ENCODE data around the gene SEZ6L. TPM values are rescaled to one million over a fixed set of nuclear protein-coding genes. Genes with fewer than 3 reads are reported as not detected.

Gene SEZ6L
- total and polyA plus RNA-seq, 10 of the 15 experiments (the other 5 are each of a cell fraction or from before 2014, with no cell fraction given), result not detected

- TF ChIP-seq USF2 (IDR thresholded peaks at IDR 0.05; ENCODE audit: borderline replicate concordance, low read depth, low read length), result no peak
- no peak for TF ChIP-seq SP1 (IDR thresholded peaks at IDR 0.05; ENCODE audit: low read depth, low read length)
- TF ChIP-seq RCOR1 (conservative IDR thresholded peaks at IDR 0.05; ENCODE audit: low read depth, low read length), result no peak
- no peak for TF ChIP-seq RFX5 (IDR thresholded peaks at IDR 0.05; ENCODE audit: low read depth, low read length)
- no peak for TF ChIP-seq ZNF274 (IDR thresholded peaks at IDR 0.05; ENCODE audit: insufficient read depth, insufficient read length)
- no peak for TF ChIP-seq YY1 (IDR thresholded peaks at IDR 0.05; ENCODE audit: low read depth, low read length)
- no peak for TF ChIP-seq ZZZ3 (IDR thresholded peaks at IDR 0.05; ENCODE audit: control insufficient read depth, insufficient read length, low read depth)
- no peak for TF ChIP-seq POLR2AphosphoS5 (IDR thresholded peaks at IDR 0.05; ENCODE audit: low read length)
- no peak for TF ChIP-seq ESRRA (IDR thresholded peaks at IDR 0.05; ENCODE audit: low read length)
- no peak for TF ChIP-seq SMC3 (IDR thresholded peaks at IDR 0.05; ENCODE audit: borderline replicate concordance, low read length)
- no peak for TF ChIP-seq CBX3 (IDR thresholded peaks at IDR 0.05; ENCODE audit: borderline replicate concordance, low read depth)
- no peak for TF ChIP-seq HSF1 (IDR thresholded peaks at IDR 0.05; ENCODE audit: low read depth, low read length)
- TF ChIP-seq TCF12 (IDR thresholded peaks at IDR 0.05; ENCODE audit: low read depth, low read length), result no peak
These were observed 94.9 kb downstream of the SEZ6L start (continued) for GRCh38 chr22:26264162-26264561.

GRCh38 chr22:26265281-26265680, 96.0 kb downstream of the SEZ6L start:
- POLR2A ChIA-PET, result no interaction called here
- no peaks in the 10 kb centered on the region for H3K36me3 ChIP-seq (ENCODE audit: control insufficient read depth in 2 of 2, insufficient read depth in 2 of 2, low read length in 1 of 2)
- H3K27ac ChIP-seq (ENCODE audit: control insufficient read depth, insufficient read depth), result no peak overlapping the region
- H4K20me1 ChIP-seq (ENCODE audit: control insufficient read depth, insufficient read depth), result no peaks in the 10 kb centered on the region
- H3K27me3 ChIP-seq (replicated peaks in 1 of 2; ENCODE audit: control insufficient read depth in 2 of 2, insufficient read depth in 2 of 2, low read length in 1 of 2), result no peaks in the 10 kb centered on the region
- H3K4me3 ChIP-seq, result no peak overlapping the region
- H3K9ac ChIP-seq (ENCODE audit: control insufficient read depth, insufficient read depth, low read length), result no peak overlapping the region
- intact Hi-C loops (cut with micrococcal nuclease; ENCODE audit: unreplicated experiment) (no loop called here), in situ Hi-C loops (cut with MboI) (no loop called here)
- TF ChIP-seq SKIL (IDR thresholded peaks at IDR 0.05; ENCODE audit: low read depth, poor library complexity, severe bottlenecking), result no peak
- CTCF ChIA-PET, result interaction anchor here (1.0 to 1.2 kb wide), 2 partner anchors 67 to 93 kb away, joined by 3 read pairs; no protein-coding TSS in a partner anchor
- 29% methylated on average over 7 of the region's 7 CpGs for WGBS (ENCODE audit: insufficient coverage, insufficient replicate concordance, low lambda C conversion rate, missing lambda C conversion rate)
- no peak for ATAC-seq
- BruUV-seq (replicated peaks), result no TSS peak
- no peak overlapping the region for H3K4me2 ChIP-seq (ENCODE audit: control insufficient read depth, insufficient read depth)
- no peaks in the 10 kb centered on the region for H3K79me2 ChIP-seq (ENCODE audit: control insufficient read depth, insufficient read depth, low read length)
- no peaks in the 10 kb centered on the region for H3K9me3 ChIP-seq (replicated peaks; ENCODE audit: control insufficient read depth, insufficient read depth, low read length)
- RAD21 ChIA-PET (ENCODE audit: unreplicated experiment), result no interaction called here
- FAIRE-seq, result no peak
- no peak for DNase-seq (ENCODE audit: low read depth, low spot score)
- SMC1A ChIA-PET (ENCODE audit: uncharacterized antibody, unreplicated experiment), result interaction anchor here (0.6 kb wide), 1 partner anchor 1959 kb away, joined by 3 read pairs; no protein-coding TSS in a partner anchor
- no peak overlapping the region for H2AFZ ChIP-seq (ENCODE audit: control insufficient read depth, low read depth, low read length)
- H3K4me1 ChIP-seq (ENCODE audit: control insufficient read depth, insufficient read depth, low read length), result no peaks in the 10 kb centered on the region
